Right lung (tissue), 5 donors: ENCODE measurements around the gene PBRM1. TPM values are rescaled to one million over a fixed set of nuclear protein-coding genes. Genes with fewer than 3 reads are reported as not detected.

Experiments used
- DNase-seq, 2 donors: peaks; one replicate each; pipeline ENCODE4 v3.0.0-alpha.2; 2013
- polyA plus RNA-seq, 5 donors: library from polyadenylated mRNA; unstranded; fragments of 120-200 nt; gene quantifications; one replicate each; pipeline versions ENCODE4 v1.2.1 to v1.2.3, GENCODE V29; 2013; ENCODE audit warnings: inconsistent platforms in 1 of 5, low replicate concordance in 1 of 5; ENCODE audit not compliant: insufficient read length in 5 of 5, insufficient read depth in 1 of 5

PBRM1 gene
- polyA plus RNA-seq, 5 donors = 42.9 to 78.6 (median 65.2) TPM

DNA sequence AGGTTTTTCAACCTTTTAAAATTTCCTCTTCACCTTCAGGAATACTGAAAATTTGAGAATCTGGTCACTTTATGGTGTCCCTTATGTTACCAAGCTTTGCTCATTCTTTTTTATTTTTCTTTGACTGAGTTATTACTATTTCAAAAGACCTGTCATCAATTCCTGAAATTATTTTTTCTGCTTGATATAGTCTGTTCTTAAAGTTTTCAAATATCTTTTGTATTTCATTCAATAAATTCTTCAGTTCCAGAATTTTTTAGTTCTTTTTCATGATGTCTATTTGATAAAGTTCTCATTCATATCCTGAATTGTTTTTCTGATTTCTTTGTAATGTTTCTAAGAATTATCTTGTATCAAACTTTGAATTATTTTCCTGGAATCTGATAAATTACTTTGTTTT, 85.5 kb downstream of the PBRM1 start:
- DNase-seq = no peak

DNA sequence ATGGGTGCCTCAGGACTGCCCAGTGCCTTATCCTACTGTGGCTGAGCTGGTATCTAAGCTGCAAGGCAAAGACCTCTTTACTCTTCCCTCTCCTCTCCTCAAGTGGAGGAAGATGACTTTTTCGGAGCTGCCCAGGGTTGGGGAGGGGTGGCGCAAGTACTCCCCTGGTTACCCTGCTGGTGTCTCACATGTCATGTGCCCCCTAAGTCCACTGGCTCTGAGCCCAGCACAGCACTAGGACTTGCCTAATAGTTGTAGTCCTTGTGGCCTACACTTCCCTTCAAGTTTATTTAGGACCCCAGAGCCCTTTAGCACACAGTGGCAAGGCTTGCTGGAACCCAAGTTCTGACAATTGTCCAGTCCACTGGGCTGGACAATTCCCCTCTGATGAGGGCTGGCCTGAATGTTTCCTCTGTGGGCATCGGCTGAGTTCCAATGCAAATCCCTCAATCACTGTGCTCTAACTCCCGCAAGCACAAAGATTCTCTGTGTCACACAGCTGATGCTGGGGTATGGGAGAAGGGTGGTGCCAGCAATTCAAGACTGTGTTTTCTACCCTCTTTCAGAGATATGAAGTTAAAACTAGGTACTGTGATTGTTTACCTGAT, 89.0 kb downstream of the PBRM1 start:
- DNase-seq = no peak

DNA sequence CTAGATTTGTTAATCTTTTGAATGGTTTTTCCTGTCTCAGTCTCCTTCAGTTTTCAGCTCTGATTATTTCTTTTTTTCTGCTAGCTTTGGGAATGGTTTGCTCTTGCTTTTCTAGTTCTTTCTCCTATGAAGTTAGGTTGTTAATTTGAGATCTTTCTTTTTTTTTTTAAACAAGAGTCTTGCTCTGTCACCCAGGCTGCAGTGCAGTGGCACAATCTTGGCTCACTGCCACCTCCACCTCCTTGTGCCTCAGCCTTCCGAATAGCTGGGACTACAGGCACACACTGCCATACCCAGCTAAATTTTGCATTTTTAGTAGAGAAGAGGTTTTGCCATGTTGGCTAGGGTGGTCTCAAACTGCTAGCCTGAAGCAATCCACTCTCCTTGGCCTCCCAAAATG, 92.6 kb downstream of the PBRM1 start:
- DNase-seq = no peak

DNA sequence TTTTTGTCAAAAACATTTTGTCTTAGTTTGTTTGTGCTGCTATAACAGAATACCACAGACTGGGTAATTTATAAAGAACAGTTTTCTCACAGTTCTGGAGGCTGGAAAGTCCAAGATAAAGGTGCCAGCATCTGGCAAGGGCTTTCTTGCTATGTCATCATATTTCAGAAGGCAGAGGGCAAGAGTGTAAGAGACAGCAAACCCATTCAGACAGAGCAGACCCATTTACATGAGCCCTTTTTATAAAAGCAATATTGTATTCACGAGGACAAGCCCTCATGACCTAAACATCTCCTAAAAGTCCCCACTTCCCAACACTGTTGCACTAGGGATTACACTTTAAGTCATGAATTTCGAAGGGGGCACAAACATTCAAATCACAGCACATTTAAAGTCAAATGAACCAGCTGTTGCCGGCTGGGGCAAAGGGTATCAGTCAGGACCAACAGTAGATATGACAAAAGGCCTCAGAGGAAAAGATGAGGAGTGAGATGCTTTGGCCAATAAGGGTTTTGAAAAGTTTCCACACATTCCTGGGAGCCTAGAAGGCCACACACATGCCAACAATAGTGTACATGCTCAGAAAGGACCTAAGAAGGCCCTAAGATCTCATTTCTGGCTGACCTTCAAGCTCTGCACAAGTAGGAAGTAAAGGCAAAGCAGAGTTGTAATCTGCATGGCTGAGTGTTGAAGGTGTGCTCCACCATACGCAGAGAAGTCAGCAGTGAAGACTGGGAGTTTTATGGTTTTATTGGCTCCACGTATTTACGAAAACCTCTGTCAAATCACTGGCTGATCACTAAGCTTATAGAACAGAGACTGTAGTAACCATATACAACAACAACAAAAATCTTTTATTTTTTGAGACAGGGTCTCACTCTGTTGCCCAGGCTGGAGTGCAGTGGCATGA, 111.4 kb downstream of the PBRM1 start:
- no peak for DNase-seq

DNA sequence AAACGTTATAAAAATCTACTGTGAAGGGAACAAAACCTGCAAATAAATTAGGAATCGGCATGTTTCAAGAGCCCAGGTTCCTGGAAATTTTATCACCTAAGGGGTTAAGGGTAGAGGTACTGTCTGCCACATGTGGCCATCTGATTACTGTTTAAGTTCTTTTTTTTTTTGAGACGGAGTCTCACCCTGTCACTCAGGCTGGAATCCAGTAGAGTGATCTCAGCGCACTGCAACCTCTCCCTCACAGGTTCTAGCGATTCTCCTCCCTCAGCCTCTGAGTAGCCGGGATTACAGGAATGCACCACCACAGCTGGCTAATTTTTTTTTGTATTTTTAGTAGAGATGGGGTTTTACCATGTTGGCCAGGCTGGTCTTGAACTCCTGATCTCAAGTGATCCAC, 113.5 kb downstream of the PBRM1 start:
- no peak for DNase-seq

DNA sequence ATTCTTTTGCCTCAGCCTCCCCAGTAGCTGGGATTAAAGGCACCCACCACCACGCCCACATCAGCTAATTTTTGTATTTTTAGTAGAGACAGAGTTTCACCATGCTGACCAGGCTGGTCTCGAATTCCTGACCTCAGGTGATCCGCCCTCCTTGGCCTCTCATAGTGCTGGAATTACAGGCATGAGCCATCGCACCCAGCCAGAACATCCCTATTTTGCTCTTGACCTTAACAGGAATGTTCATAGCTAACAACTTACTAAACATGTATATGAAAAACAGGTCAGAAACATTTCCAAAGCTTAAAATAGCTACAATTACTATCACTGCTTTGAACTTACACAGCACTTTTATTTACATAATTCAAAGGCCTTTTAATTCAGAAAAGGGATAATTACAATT, 115.6 kb downstream of the PBRM1 start:
- no peak for DNase-seq

DNA sequence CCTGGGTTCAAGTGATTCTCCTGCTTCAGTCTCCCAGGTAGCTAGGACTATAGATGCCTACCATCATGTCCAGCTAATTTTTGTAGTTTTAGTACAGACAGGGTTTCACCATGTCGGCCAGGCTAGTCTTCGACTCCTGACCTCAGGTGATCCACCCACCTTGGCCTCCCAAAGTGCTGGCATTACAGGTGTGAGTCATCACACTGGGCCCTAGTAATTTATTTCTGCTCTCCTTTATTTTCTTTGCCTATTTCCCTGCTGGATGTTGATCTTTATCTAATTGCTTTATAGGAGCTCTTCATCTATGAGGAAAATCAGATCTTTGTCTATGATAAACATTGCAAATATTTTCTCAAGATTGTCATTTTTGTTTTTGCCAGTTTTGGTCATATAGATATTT, 117.6 kb downstream of the PBRM1 start:
- no peak for DNase-seq

DNA sequence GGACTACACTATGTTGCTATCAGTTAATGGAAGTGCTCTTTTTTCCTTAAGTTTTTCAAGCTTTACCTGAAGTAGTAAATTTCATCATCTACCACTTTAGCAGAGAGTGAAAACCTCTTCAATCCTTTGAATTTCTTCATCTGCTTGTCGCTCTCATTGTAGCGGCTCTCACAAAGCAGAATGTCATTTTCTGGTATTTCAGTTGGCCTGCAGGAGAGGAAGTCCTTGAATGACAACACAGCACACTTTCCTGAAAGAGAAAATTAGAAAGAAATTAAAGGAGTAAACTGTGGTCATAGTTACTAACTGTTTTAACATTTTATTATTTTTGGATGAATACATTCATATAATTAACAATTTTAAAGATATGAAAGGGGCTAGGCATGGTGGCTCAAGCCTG, 121.7 kb downstream of the PBRM1 start:
- no peak for DNase-seq

DNA sequence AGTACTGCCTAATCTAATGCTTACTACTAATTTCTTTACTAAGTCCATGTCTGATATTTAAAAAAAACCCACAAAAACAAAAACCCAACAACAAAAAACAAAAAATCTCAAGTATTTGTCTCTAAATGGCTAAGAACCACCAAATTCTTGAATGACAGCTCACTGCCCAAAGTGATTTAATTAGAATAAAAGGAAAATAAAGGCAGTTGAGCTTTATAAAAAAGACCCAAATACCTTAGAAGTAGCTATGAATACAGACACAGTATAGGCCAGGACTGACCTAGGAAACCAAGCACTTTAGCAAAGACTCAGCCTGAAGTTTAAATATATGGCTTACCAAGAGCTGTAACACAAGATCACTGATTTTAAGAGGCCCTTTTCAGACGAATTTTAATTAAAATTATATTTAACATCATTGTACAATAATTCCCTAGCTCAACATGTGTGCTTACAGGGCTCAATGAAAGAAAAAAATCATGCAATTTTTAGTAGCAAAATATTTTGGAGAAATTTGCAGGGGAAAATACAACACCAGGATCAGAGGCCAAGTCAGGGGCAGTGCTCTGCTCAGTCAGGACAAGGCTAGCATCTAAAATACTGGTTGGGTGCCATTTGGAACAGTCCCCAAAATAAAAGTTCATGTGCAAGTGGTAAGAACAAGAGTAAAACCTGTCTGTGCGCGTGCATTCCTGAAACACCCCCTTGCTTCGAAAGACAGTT, 124.5 kb downstream of the PBRM1 start:
- no peak for DNase-seq

DNA sequence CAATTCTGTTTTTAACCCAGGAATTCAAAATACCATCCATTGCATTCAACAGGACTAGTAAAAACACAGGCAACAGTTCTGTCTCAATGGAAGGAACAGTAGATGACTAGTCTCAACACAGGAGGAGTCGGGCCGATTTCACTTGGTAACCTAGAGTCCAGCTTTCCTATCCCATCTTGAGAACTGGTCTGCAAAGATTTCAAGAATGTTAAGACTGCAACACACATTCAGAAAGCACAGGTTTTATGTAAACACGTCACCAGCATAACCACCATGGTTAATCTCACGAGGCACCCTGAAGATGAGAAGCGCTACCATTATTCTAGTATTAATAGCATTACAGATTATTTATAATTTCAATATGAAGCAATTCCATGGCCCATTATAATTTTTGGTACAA, 127.3 kb downstream of the PBRM1 start:
- DNase-seq = no peak

DNA sequence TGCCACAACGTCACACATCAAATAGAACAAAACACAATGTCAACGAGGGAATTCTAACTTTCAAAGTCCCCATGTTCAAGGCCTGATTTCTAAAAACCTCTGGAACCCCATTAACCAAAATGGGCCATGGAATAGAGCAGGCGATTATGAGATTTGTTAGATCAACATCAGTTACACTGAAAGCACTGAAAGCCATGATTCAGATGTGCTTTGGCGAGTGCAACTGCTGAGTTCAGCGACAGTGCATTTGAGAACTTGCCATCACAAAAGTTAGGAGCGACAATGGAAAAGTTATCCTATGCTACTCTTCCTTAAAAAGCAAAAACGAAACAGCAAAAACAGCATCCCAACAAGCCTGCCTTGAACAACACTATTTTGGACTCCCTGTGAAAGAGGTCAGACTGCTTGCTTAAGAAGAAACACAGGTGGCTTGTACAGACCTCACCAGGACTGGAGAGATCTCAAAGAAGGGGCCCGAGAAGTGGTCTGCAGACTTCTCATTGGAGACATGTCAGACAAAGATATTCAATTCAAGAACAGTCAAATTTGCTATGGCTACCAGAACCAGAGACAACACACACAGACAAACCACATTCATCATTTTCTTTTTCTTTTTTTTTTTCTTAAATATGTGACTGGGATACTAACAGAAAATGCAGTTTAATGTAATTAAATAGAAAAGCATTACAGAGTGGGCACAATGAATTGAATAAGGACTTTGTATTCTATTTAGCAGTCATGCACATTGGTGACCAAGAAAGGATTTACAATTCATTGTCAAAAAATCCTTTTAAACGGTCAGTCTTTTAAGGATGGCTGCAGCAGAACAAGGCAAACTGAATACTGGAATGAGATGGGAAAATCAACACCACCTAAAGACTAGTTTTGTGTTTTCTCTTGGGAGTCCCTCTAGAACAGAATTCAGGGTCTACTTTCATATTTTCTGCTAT, 128.4 kb downstream of the PBRM1 start:
- DNase-seq = no peak

DNA sequence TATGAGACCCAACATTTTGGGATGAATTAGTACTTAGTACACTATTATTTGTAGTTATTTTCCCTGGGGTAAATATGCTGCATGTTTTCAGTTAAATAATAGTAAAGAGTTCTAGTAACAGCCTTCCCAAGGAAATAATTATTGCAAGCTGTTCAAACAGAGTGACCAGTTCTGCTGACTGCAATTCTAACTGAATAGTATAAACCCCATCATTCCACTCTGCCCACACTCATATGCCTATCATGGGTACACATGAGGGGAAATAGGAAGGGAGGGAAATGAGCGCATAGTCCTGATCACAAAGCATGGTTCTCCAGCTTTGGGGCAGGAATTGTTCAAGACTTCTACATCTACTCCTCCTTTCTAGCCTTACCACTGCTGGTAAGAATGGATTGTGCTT, 130.7 kb downstream of the PBRM1 start:
- DNase-seq = no peak

DNA sequence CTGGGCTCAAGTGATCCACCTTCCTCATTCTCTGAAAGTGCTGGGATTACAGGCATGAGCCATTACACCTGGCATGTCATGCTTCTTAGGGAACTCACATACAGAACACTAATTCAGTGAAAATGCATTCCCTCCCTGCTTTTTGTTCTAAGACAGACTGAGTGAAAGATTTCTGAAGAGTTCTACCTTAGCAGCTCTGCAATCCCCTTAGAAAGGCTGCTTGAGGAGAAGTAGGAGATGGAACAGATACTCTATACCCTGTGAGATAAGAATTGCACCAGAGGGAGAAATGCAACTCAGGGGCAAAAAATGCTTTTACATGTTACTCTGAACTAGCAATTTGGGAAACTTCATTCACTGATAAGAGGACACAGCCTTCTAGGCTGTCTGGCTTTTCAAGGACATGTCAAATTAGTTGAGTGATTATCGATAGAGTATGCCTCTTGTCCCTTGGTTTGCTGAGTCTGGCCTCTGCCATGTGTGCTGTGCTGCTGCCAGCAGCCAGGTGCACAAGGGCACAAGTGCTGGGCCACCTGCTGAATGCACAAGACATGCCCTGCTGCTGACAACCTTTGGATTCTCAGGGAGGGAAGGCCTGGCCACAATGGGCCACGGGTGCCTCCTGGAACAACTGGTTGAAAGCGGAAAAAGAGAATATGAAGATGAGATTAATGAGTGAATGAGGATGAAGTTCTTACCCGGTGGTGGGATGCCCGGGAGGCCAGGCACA, 131.5 kb downstream of the PBRM1 start:
- DNase-seq = no peak

DNA sequence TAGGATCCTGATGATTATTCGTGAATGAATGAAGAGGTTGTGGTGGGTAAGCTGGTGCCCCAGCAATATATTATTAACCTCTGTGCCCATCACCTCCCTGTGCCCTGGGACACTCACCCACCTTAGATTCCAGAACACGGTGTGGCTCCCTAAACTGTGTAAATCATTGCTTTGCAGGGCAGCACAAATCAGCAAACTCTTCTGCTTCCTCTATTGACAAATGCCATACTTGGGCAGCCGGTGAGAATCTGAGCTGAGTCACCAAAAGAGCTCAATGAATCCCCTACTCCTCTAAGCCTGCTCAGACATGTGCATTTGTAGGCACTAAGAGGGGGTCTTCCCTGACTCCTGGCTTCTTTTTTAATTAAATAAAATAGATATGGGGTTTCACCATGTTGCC, 133.6 kb downstream of the PBRM1 start:
- no peak for DNase-seq

DNA sequence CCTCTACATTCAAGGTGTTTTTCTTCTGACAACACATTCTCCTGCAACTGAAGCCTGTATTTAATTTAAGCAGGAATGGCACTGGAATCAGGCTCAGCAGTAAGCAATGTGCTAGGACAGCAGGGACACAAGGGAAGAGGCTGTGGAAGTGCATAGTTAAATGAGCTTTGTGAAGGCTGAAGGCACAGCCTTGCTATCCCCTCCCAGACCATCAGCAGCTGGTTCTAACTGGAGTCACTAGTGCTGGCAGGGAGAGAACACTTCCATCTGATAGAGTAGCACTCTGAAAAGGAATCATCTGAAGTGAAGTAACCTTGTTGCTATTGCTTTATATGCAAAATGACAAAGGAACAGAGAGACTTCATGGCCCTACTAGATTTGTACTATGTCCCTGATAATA, 134.6 kb downstream of the PBRM1 start:
- DNase-seq = no peak

DNA sequence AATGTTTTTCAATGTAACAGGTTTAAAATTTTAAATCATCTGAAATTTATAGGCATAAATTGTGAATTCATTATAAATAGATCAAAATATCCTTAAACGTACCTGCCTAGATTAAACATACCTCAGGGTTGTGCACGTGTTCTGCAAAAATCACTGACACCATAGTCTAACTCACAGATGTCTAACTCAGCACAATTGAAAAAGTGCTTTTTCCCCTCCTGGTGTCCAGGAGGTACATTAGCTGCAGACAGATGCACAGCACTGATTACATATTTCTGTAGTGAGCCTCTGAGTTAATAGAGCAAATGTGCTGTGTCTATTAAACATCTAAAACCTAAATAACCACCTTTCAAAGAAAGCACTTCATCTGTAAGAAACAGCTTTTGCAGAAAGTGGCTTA, 138.6 kb downstream of the PBRM1 start:
- no peak for DNase-seq

DNA sequence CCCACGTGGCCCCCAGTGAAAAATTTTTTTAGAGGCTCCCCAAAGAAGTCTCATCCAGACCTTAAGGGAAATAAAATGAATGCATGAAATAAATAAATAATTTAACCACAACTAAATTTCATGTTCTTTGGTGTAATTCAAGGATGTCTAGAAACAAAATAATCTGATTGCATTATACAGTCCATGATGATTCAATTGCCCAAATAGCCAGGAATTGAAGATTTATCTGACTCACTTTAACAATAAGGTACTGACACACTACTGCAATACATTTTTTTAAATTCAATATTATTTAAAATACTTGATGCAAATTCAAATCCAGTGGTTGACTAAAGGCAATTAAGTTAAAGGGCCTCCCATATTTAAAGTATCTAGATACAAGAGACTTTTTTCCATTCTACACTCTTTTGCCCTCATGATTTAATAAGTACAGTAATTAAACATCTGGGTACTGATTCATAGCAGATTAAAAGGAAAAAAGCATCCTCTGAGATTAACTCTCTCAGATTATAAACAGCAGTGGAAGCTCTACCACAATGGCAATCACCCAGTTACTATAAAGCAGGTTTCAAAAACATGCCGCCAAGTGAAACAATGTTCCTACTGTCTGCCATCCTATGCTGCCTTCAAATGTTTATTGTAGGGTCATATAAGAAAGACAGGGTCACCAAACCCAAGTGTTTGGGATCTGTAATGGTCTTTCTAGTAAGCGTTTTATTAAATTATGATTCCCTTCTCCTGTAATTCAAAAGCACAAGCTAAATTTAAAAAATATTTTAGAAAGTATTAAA, 139.4 kb downstream of the PBRM1 start:
- DNase-seq = no peak

DNA sequence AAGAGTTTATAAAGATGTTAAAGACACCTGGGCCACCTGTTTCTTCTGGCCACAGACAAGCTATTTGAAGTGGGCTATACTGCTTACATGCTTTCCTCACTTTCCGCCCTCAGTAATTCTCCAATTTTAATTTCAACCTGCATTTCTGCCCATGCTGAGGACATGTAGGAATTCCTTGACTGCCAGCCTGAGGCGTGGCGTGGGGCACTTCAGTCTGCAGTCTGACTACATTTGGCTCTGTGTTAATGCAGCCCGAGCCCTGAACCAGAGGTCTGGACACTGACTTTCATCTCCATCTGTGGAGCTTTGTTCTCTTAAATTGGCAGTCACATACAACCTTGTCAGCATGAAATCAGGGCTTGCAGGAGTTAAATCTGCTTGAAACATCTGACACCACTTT, 140.8 kb downstream of the PBRM1 start:
- no peak for DNase-seq

DNA sequence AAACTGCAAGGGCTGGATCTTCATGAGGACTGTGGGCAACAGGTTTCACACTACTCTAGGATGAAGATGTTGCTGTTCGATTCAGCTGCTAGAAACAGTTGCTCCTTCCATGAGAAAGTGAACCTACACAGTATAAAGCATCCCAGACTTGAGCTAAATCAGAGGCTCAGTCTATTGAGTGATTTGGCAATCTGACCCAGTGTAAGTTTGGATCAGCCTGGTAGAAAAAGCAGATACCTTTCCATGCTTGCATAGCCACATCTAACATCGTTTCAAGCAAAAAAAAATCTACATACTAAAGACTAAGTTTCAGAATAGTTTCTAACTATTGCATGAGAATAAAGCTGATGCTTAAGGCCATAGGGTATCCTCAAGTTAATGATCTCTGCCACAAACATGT, 144.7 kb downstream of the PBRM1 start:
- no peak for DNase-seq

DNA sequence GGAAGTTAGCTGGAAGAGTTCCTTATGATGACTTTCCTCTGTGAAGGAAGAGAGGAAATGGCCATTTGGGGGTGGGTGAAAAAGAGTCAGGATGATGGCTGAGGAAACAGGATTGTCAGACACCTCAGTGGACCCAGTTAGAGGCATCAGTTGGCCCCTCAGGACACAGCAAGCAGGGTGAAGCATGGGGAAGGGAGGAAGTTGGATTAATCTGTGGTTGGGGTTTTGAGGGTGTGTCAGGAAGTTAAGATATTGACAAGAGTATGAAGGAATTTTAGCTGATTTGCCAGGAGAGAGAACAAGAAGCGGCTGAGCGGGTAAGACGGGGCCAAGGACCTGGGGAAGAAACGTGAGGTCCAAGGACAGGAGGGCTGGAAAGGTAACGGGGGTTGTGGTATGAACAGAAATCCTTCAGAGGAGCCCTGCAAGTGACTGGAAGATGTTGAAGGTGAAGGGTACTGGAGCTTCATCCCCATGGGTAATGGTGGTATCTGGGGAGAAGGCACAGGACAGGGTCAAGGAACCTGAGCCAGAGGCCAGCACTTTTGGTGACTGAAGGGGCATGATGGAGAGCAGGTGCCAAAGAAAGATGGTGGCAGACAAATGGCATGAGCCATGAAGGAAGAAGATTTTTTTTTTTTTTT, 146.6 kb downstream of the PBRM1 start:
- DNase-seq = no peak
